ENCODE results near the gene BBC3.

GRCh38 chr19:47275791-47276461 lies 44.9 kb upstream of the BBC3 start:
- TF ChIP-seq CTCF (IDR thresholded peaks at IDR 0.05) (no peak), POLR2A (IDR thresholded peaks at IDR 0.05) (no peak)

Data from right lobe of liver (tissue), 4 donors.